GM10266 (cell line): ENCODE data around the gene DDOST.

Experiments
- DNase-seq: peaks from one replicate; pipeline ENCODE4 v3.0.0; 2012; ENCODE audit errors: extremely low spot score
- CTCF ChIP-seq: IDR thresholded peaks from 2 replicates; pipeline ENCODE4 v1.5.1; 2012; ENCODE audit warnings: mild to moderate bottlenecking, low read depth; ENCODE audit not compliant: control insufficient read depth, insufficient read depth; ENCODE audit errors: missing control alignments

DDOST gene

GRCh38 chr1:20626524-20626923, 34.6 kb downstream of the DDOST start:
- TF ChIP-seq CTCF = no peak
- DNase-seq = no peak

GRCh38 chr1:20626098-20626427, 35.1 kb downstream of the DDOST start:
- no peak for DNase-seq
- TF ChIP-seq CTCF = no peak

GRCh38 chr1:20625176-20626097, 35.7 kb downstream of the DDOST start:
- no peak for DNase-seq
- TF ChIP-seq CTCF = no peak

- no peak for DNase-seq
- no peak for TF ChIP-seq CTCF
Observed at GRCh38 chr1:20624709-20625108, 36.5 kb downstream of the DDOST start.

- no peak for TF ChIP-seq CTCF
Observed at GRCh38 chr1:20621012-20621411, 40.2 kb downstream of the DDOST start.

GRCh38 chr1:20619999-20620398, 41.2 kb downstream of the DDOST start:
- no peak for DNase-seq
- no peak for TF ChIP-seq CTCF

More at GRCh38 chr1:20621012-20621411, 40.2 kb downstream of the DDOST start:
- no peak for DNase-seq

- TF ChIP-seq CTCF = no peak
- DNase-seq = no peak
Observed at GRCh38 chr1:20618550-20618949, 42.6 kb downstream of the DDOST start.
